Natural killer cell (primary cell): ENCODE results near the gene CLEC16A. TPM values are rescaled to one million over a fixed set of nuclear protein-coding genes. Genes with fewer than 3 reads are reported as not detected.
A peak's percentile ranks its signal among the peaks of the same experiment; 100 is the strongest.

Source experiments
- ATAC-seq, 3 donors: fragments of 150-1000 bp in 2 of 3; fragments of 200-7000 bp in 1 of 3; cut with Tn5 transposase; 1 replicate in 1 of 3; 2 replicates in 2 of 3; pipeline ENCODE4 v1.10.0; 2021; ENCODE audit warnings: mild to moderate bottlenecking in 2 of 3, moderate library complexity in 2 of 3
- DNase-seq, 2 donors: peaks; one replicate each; pipeline versions ENCODE4 v3.0.0 to v3.0.0-alpha.2; 2013 to 2021; ENCODE audit warnings: mixed read lengths in 1 of 2
- H3K27ac ChIP-seq: one replicate; pipeline ENCODE4 v1.5.1; 2013; ENCODE audit warnings: mild to moderate bottlenecking, low read length
- H3K27me3 ChIP-seq: one replicate; pipeline ENCODE4 v1.6.1; 2013; ENCODE audit warnings: low read length; ENCODE audit not compliant: control insufficient read depth, insufficient read depth
- H3K36me3 ChIP-seq: one replicate; pipeline ENCODE4 v1.6.1; 2013; ENCODE audit warnings: low read length; ENCODE audit not compliant: control insufficient read depth, insufficient read depth
- H3K4me1 ChIP-seq: one replicate; pipeline ENCODE4 v1.6.1; 2013; ENCODE audit warnings: low read length; ENCODE audit not compliant: control insufficient read depth, insufficient read depth
- H3K4me3 ChIP-seq: one replicate; pipeline ENCODE4 v1.5.1; 2013; ENCODE audit warnings: low read length
- H3K9me3 ChIP-seq: one replicate; pipeline ENCODE4 v1.6.1; 2013; ENCODE audit warnings: low read length; ENCODE audit not compliant: control insufficient read depth, insufficient read depth
- H3K27ac Mint-ChIP-seq, 2 donors: one replicate each; pipeline ENCODE4 v1.8.0; 2022; ENCODE audit warnings: mild to moderate bottlenecking in 2 of 2, mixed read lengths in 2 of 2, moderate library complexity in 1 of 2
- H3K27me3 Mint-ChIP-seq, 2 donors: one replicate each; pipeline ENCODE4 v1.8.0; 2022; ENCODE audit warnings: low read depth in 2 of 2, mixed read lengths in 2 of 2
- H3K36me3 Mint-ChIP-seq: one replicate; pipeline ENCODE4 v1.8.0; 2022; ENCODE audit warnings: mixed read lengths
- H3K4me1 Mint-ChIP-seq, 2 donors: one replicate each; pipeline ENCODE4 v1.8.0; 2022; ENCODE audit warnings: mixed read lengths in 2 of 2
- H3K4me3 Mint-ChIP-seq: one replicate; pipeline ENCODE4 v1.8.0; 2022; ENCODE audit warnings: mild to moderate bottlenecking, moderate library complexity, mixed read lengths
- H3K9me3 Mint-ChIP-seq, 2 donors: one replicate each; pipeline ENCODE4 v1.8.0; 2022; ENCODE audit warnings: mixed read lengths in 2 of 2
- CTCF ChIP-seq: fragments of 200-600 bp; IDR thresholded peaks from one replicate; pipeline ENCODE4 v1.8.0; 2022; ENCODE audit warnings: antibody characterized with exemption
- WGBS: methylation state at CpG from one replicate; pipeline ENCODE4 v1.1.7; 2013; ENCODE audit warnings: missing lambda C conversion rate; ENCODE audit not compliant: insufficient coverage; 5-methylcytosine and 5-hydroxymethylcytosine counted together
- intact Hi-C: fragments of 100-400 bp; cut with micrococcal nuclease; formaldehyde crosslinking; loops from one replicate; pipeline ENCODE4 v1.14.2; 2022
- total RNA-seq, 4 donors: library from RNA; stranded (reverse); fragments of 120-200 nt in 1 of 4; gene quantifications; one replicate each; pipeline versions ENCODE4 v1.2.3 to v1.2.4, GENCODE V29; 2013 to 2022

CLEC16A gene
- total RNA-seq, 3 donors from 2014 or later (not counting 1 experiment from before 2014, with no cell fraction given): 35.9 to 50.5 (median 37.4) TPM

- TF ChIP-seq CTCF: no peak
- Mint-ChIP-seq H3K4me1 (peaks cover 38 to 44% of the 10 kb centered on the region in 2 donors), H3K27ac (peak overlapping the region in 1 of 2 donors; percentile 60), H3K9me3 (no peaks in the 10 kb centered on the region), H3K4me3 (no peak overlapping the region), H3K27me3 (no peaks in the 10 kb centered on the region), H3K36me3 (no peaks in the 10 kb centered on the region)
- H3K27me3 ChIP-seq: no peaks in the 10 kb centered on the region
- 58% methylated on average over 7 of the region's 7 CpGs for WGBS
- no peak overlapping the region for H3K4me3 ChIP-seq
- H3K27ac ChIP-seq: peak overlapping the region; percentile 45
- DNase-seq (peak in 1 of 2 donors; percentile 69), ATAC-seq (peak in 2 of 3 donors; percentile 24 to 49)
- intact Hi-C loops: no loop called here
- no peaks in the 10 kb centered on the region for H3K36me3 ChIP-seq
- H3K4me1 ChIP-seq: peaks cover 37% of the 10 kb centered on the region
- no peaks in the 10 kb centered on the region for H3K9me3 ChIP-seq
Measured at GRCh38 chr16:10949424-10949970, 5.1 kb downstream of the CLEC16A start.

- no peaks in the 10 kb centered on the region for H3K9me3 Mint-ChIP-seq
- no peak for ATAC-seq
- H3K4me1 Mint-ChIP-seq: peaks cover 36 to 39% of the 10 kb centered on the region in 2 donors
- no peaks in the 10 kb centered on the region for H3K27me3 Mint-ChIP-seq
- TF ChIP-seq CTCF: no peak
- no peaks in the 10 kb centered on the region for H3K36me3 Mint-ChIP-seq
- Histone ChIP-seq H3K27ac (no peak overlapping the region), H3K36me3 (no peaks in the 10 kb centered on the region), H3K27me3 (no peaks in the 10 kb centered on the region), H3K9me3 (no peaks in the 10 kb centered on the region), H3K4me1 (peaks cover 35% of the 10 kb centered on the region), H3K4me3 (no peak overlapping the region)
- intact Hi-C loops: no loop called here
- H3K27ac Mint-ChIP-seq: no peak overlapping the region
- no peak overlapping the region for H3K4me3 Mint-ChIP-seq
- DNase-seq: no peak
- WGBS: 87% methylated on average over 4 of the region's 5 CpGs
Measured at GRCh38 chr16:10950393-10950792, 6.0 kb downstream of the CLEC16A start.

- intact Hi-C loops: no loop called here
- TF ChIP-seq CTCF: no peak
- Histone ChIP-seq H3K4me3 (no peak overlapping the region), H3K36me3 (no peaks in the 10 kb centered on the region), H3K4me1 (peaks cover 28% of the 10 kb centered on the region), H3K9me3 (no peaks in the 10 kb centered on the region), H3K27ac (no peak overlapping the region), H3K27me3 (no peaks in the 10 kb centered on the region)
- Mint-ChIP-seq H3K36me3 (no peaks in the 10 kb centered on the region), H3K4me3 (no peak overlapping the region), H3K9me3 (no peaks in the 10 kb centered on the region), H3K27me3 (no peaks in the 10 kb centered on the region), H3K4me1 (peaks cover 30 to 33% of the 10 kb centered on the region in 2 donors), H3K27ac (no peak overlapping the region)
- DNase-seq (no peak), ATAC-seq (no peak)
- WGBS: 77% methylated on average over 4 of the region's 4 CpGs
Measured at GRCh38 chr16:10951026-10951425, 6.7 kb downstream of the CLEC16A start.

- Mint-ChIP-seq H3K27ac (peak overlapping the region in 1 of 2 donors; percentile 3), H3K4me1 (peaks cover 12 to 23% of the 10 kb centered on the region in 2 donors), H3K27me3 (no peaks in the 10 kb centered on the region), H3K9me3 (no peaks in the 10 kb centered on the region), H3K4me3 (no peak overlapping the region), H3K36me3 (no peaks in the 10 kb centered on the region)
- Histone ChIP-seq H3K27ac (no peak overlapping the region), H3K36me3 (peaks cover 8% of the 10 kb centered on the region), H3K27me3 (no peaks in the 10 kb centered on the region), H3K9me3 (no peaks in the 10 kb centered on the region), H3K4me1 (peaks cover 16% of the 10 kb centered on the region), H3K4me3 (no peak overlapping the region)
- WGBS: 96% methylated on average over 7 of the region's 7 CpGs
- intact Hi-C loops: loop anchor here (1.0 to 2.0 kb wide), 2 partner anchors 450 to 759 kb away; no protein-coding TSS in a partner anchor
- no peak for ATAC-seq
- no peak for TF ChIP-seq CTCF
- no peak for DNase-seq
Measured at GRCh38 chr16:10954903-10955302, 10.5 kb downstream of the CLEC16A start.
